KG1 (cell line): ENCODE measurements around the gene GALNS.
"Not testable (repeated sequence)": the region's sequence is repeated elsewhere in the genome, so short reads cannot be mapped to it uniquely, and the experiment has no call there.

ENCODE experiments used
- DNase-seq: peaks from one replicate; lab custom pipeline; 2025; lab: John Stamatoyannopoulos, UW

GALNS gene

GRCh38 chr16:88856828-88857727 lies at the start of gene GALNS, which contains the start of gene TRAPPC2L:
TSS of gene GALNS (minus strand) at chr16:88856947. CDS start at chr16:88856877, 70 bp downstream.
TSS of gene TRAPPC2L (plus strand) at chr16:88857127. CDS start at chr16:88857151, 24 bp downstream.
- DNase-seq, result peak; percentile 88

- DNase-seq, result no peak
These were observed 49.3 kb upstream of the GALNS start for GRCh38 chr16:88906020-88906419.

GRCh38 chr16:88905563-88905962 lies 48.8 kb upstream of the GALNS start:
- no peak for DNase-seq

- no peak for DNase-seq
These were observed 48.1 kb upstream of the GALNS start for GRCh38 chr16:88904676-88905365.

- no peak for DNase-seq
These were observed 46.5 kb upstream of the GALNS start for GRCh38 chr16:88903267-88903666.

- no peak for DNase-seq
These were observed 46.0 kb upstream of the GALNS start for GRCh38 chr16:88902744-88903143.

GRCh38 chr16:88901718-88902337 lies 45.1 kb upstream of the GALNS start:
- DNase-seq, result no peak

- DNase-seq, result no peak
These were observed 43.9 kb upstream of the GALNS start for GRCh38 chr16:88900662-88901052.

- no peak for DNase-seq
These were observed 43.3 kb upstream of the GALNS start for GRCh38 chr16:88899901-88900661.

- DNase-seq, result no peak
These were observed 41.1 kb upstream of the GALNS start for GRCh38 chr16:88897696-88898425.

GRCh38 chr16:88896238-88897070 lies 39.7 kb upstream of the GALNS start:
- DNase-seq, result no peak

GRCh38 chr16:88895335-88895734 lies 38.6 kb upstream of the GALNS start:
- DNase-seq, result no peak

- no peak for DNase-seq
These were observed 38.0 kb upstream of the GALNS start for GRCh38 chr16:88894681-88895300.

- not testable (repeated sequence) for DNase-seq
These were observed 37.5 kb upstream of the GALNS start for GRCh38 chr16:88894266-88894665.

- no peak for DNase-seq
These were observed 36.6 kb upstream of the GALNS start for GRCh38 chr16:88893127-88893968.

- DNase-seq, result no peak
These were observed 35.3 kb upstream of the GALNS start for GRCh38 chr16:88892065-88892464.

- DNase-seq, result no peak
These were observed 34.3 kb upstream of the GALNS start for GRCh38 chr16:88891083-88891482.

- not testable (repeated sequence) for DNase-seq
These were observed 33.1 kb upstream of the GALNS start for GRCh38 chr16:88889702-88890352.
